Measurements from ENCODE around the gene SPIB.
A peak's percentile ranks its signal among the peaks of the same experiment; 100 is the strongest.
"Not testable (repeated sequence)": the region's sequence is repeated elsewhere in the genome, so short reads cannot be mapped to it uniquely, and the experiment has no call there.

Gene SPIB

GRCh38 chr19:50447750-50448149, 29.0 kb downstream of the SPIB start:
- DNase-seq, result no peak

GRCh38 chr19:50449236-50449899, 30.6 kb downstream of the SPIB start:
- no peak for DNase-seq

- DNase-seq, result no peak
Measured at GRCh38 chr19:50450369-50451222, 31.9 kb downstream of the SPIB start.

- no peak for DNase-seq
Measured at GRCh38 chr19:50451223-50451534, 32.4 kb downstream of the SPIB start.

- no peak for DNase-seq
Measured at GRCh38 chr19:50453243-50453642, 34.5 kb downstream of the SPIB start.

- DNase-seq, result no peak
Measured at GRCh38 chr19:50455992-50456391, 37.3 kb downstream of the SPIB start.

- no peak for DNase-seq
Measured at GRCh38 chr19:50457300-50457699, 38.6 kb downstream of the SPIB start.

GRCh38 chr19:50458396-50459066, 39.8 kb downstream of the SPIB start:
- DNase-seq, result no peak

GRCh38 chr19:50459067-50459456, 40.3 kb downstream of the SPIB start:
- no peak for DNase-seq

GRCh38 chr19:50459638-50460037, 40.9 kb downstream of the SPIB start:
- DNase-seq, result no peak

GRCh38 chr19:50460161-50460765, 41.5 kb downstream of the SPIB start:
- DNase-seq, result no peak

GRCh38 chr19:50461066-50461875, 42.5 kb downstream of the SPIB start:
- peak; percentile 51 for DNase-seq

GRCh38 chr19:50462970-50463369, 44.2 kb downstream of the SPIB start:
- DNase-seq, result no peak

- DNase-seq, result no peak
Measured at GRCh38 chr19:50464348-50464747, 45.6 kb downstream of the SPIB start.

GRCh38 chr19:50465000-50465399, 46.3 kb downstream of the SPIB start:
- no peak for DNase-seq

- DNase-seq, result no peak
Measured at GRCh38 chr19:50465986-50466705, 47.4 kb downstream of the SPIB start.

- DNase-seq, result no peak
Measured at GRCh38 chr19:50466706-50467039, 47.9 kb downstream of the SPIB start.

GRCh38 chr19:50467566-50467965, 48.8 kb downstream of the SPIB start:
- no peak for DNase-seq

GRCh38 chr19:50468818-50469217, 50.1 kb downstream of the SPIB start:
- no peak for DNase-seq

GRCh38 chr19:50473336-50473735, 54.6 kb downstream of the SPIB start:
- DNase-seq, result not testable (repeated sequence)

GRCh38 chr19:50475101-50475568, 56.4 kb downstream of the SPIB start:
- no peak for DNase-seq

GRCh38 chr19:50475736-50476223, 57.0 kb downstream of the SPIB start:
- no peak for DNase-seq
